A673 (cell line): ENCODE data around the gene ACAT2. TPM values are rescaled to one million over a fixed set of nuclear protein-coding genes. Genes with fewer than 3 reads are reported as not detected.
A peak's percentile ranks its signal among the peaks of the same experiment; 100 is the strongest.

Source experiments
- BruUV-seq: library from RNA; stranded (reverse); fragments of 400-500 nt; replicated peaks from 2 replicates; lab custom pipeline; 2021; lab: Mats Ljungman, UMichigan
- CTCF ChIA-PET: fragments of 300-600 bp; sonication (Branson Sonifier 250); formaldehyde crosslinking; loops from one replicate; lab custom pipeline; 2022; ENCODE audit warnings: antibody characterized with exemption; lab: Charles Lee
- POLR2A ChIA-PET: fragments of 300-600 bp; sonication (Branson Sonifier 250); formaldehyde crosslinking; loops from one replicate; lab custom pipeline; 2022; ENCODE audit warnings: antibody characterized with exemption; ENCODE audit not compliant: low non-redundant PET; lab: Charles Lee
- DNase-seq: peaks from one replicate; pipeline ENCODE4 v3.0.0-alpha.2; 2015; ENCODE audit warnings: low spot score
- H3K27ac ChIP-seq: fragments of 200-600 bp; sonication (generic); 2 replicates; pipeline ENCODE4 v1.5.1; 2016; ENCODE audit warnings: mixed run types, low read depth, mild to moderate bottlenecking, mixed read lengths, antibody characterized with exemption, low read length; ENCODE audit not compliant: poor library complexity, severe bottlenecking
- H3K27me3 ChIP-seq: fragments of 200-600 bp; sonication (generic); replicated peaks from 2 replicates; pipeline ENCODE4 v1.6.1; 2017; ENCODE audit warnings: mixed run types, low read depth, mild to moderate bottlenecking, mixed read lengths, antibody characterized with exemption, low read length; ENCODE audit not compliant: insufficient read depth, poor library complexity
- H3K36me3 ChIP-seq: fragments of 200-600 bp; sonication (generic); 2 replicates; pipeline ENCODE4 v1.6.1; 2016; ENCODE audit warnings: mixed run types, mild to moderate bottlenecking, mixed read lengths, antibody characterized with exemption, low read length; ENCODE audit not compliant: insufficient read depth, poor library complexity, severe bottlenecking
- H3K4me1 ChIP-seq: fragments of 200-600 bp; sonication (generic); 2 replicates; pipeline ENCODE4 v1.6.1; 2017; ENCODE audit warnings: mixed run types, mild to moderate bottlenecking, mixed read lengths, antibody characterized with exemption, low read length; ENCODE audit not compliant: insufficient read depth, poor library complexity, severe bottlenecking
- H3K4me3 ChIP-seq: fragments of 200-600 bp; sonication (generic); 2 replicates; pipeline ENCODE4 v1.5.1; 2016; ENCODE audit warnings: low read depth, mixed run types, mild to moderate bottlenecking, mixed read lengths, low read length; ENCODE audit not compliant: poor library complexity, severe bottlenecking
- H3K9me3 ChIP-seq: fragments of 200-600 bp; sonication (generic); 2 replicates; pipeline ENCODE4 v1.6.1; 2016; ENCODE audit warnings: mixed run types, low read depth, mild to moderate bottlenecking, mixed read lengths, antibody characterized with exemption, low read length; ENCODE audit not compliant: poor library complexity, severe bottlenecking
- EZH2 ChIP-seq: fragments of 200-600 bp; sonication (generic); IDR thresholded peaks from 2 replicates; pipeline ENCODE4 v1.6.1; 2017; ENCODE audit warnings: borderline replicate concordance, low read depth, mild to moderate bottlenecking, mixed read lengths, antibody characterized with exemption, low read length; ENCODE audit not compliant: poor library complexity, severe bottlenecking
- intact Hi-C: fragments of 100-400 bp; cut with micrococcal nuclease; formaldehyde crosslinking; loops from one replicate; pipeline ENCODE4 v1.10.0; 2022; ENCODE audit not compliant: unreplicated experiment
- total RNA-seq: library from RNA; stranded (reverse); gene quantifications from 2 replicates; pipeline ENCODE4 v1.2.3, GENCODE V29; 2021
- TF ChIP-seq, protein P1 (sequence below): fragments of 300-800, 200-600 bp; sonication (generic); conservative IDR thresholded peaks from 2 replicates; pipeline ENCODE4 v1.5.1; 2017; ENCODE audit warnings: low read depth, mild to moderate bottlenecking, antibody characterized with exemption, low read length, moderate library complexity, mixed read lengths

The ACAT2 gene
- total RNA-seq, 1 experiment from 2014 or later: 250 TPM

DNA sequence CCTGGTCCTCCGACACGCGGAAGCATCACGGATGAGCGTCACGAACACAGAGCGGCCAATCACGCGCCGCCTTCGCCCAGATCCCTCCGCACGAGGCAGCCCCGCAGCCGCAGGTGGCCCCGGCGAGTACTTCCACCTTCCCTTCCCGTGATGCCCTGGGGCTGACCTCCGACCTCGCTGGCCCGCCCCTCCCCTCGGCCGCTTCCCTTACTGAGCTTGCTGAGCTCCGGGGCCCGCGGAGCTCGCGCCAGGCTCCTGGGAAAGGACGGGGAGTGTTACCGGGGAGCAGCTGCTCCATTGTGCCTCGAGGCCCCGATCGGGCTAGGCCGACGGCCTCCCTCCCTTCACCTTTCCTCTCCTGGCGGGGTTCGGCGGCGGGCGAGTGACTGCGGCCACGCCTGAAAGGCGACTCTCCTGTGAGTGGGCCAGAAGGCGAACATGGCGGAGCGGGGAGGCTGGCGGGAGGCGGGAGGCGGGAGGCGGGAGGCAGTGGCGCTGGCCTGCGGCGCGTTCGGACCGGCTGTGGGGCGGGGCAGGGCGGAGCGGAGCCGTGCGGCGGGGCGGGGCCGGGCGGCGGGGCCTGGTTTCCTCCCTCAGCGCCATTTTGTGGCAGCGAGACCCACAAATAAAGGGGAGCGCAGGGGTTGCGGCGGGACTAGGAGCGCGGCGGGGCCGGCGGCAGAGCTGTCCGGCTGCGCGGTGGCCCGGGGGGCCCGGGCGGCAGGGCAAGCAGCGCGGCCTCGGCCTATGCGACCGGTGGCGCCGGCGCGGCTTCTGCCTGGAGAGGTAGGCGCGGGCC, 34.7 kb upstream of the ACAT2 start, which contains the start of gene WTAP:
WTAP (plus strand) TSS at position 589 of the 799 bp plus-strand sequence. CDS start 8,760 bp downstream, outside the sequence.
- H3K27me3 ChIP-seq: no peaks in the 10 kb centered on the region
- peaks cover 7% of the 10 kb centered on the region for H3K4me1 ChIP-seq
- H3K36me3 ChIP-seq: peaks cover 13% of the 10 kb centered on the region
- no peak for TF ChIP-seq EZH2
- TF ChIP-seq, protein P1, sequence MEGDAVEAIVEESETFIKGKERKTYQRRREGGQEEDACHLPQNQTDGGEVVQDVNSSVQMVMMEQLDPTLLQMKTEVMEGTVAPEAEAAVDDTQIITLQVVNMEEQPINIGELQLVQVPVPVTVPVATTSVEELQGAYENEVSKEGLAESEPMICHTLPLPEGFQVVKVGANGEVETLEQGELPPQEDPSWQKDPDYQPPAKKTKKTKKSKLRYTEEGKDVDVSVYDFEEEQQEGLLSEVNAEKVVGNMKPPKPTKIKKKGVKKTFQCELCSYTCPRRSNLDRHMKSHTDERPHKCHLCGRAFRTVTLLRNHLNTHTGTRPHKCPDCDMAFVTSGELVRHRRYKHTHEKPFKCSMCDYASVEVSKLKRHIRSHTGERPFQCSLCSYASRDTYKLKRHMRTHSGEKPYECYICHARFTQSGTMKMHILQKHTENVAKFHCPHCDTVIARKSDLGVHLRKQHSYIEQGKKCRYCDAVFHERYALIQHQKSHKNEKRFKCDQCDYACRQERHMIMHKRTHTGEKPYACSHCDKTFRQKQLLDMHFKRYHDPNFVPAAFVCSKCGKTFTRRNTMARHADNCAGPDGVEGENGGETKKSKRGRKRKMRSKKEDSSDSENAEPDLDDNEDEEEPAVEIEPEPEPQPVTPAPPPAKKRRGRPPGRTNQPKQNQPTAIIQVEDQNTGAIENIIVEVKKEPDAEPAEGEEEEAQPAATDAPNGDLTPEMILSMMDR: no peak
- H3K4me3 ChIP-seq: peak within 1 kb of the TSS; percentile 93
- POLR2A ChIA-PET: interaction anchor here (0.6 kb wide), 3 partner anchors 31 to 1122 kb away, joined by 4 to 5 read pairs (median 4); no protein-coding TSS in a partner anchor
- BruUV-seq: no TSS peak
- peak within 1 kb of the TSS; percentile 99 for H3K27ac ChIP-seq
- CTCF ChIA-PET: interaction anchor here (0.6 kb wide), 3 partner anchors 20 to 1727 kb away, joined by 3 to 5 read pairs (median 3); no protein-coding TSS in a partner anchor
- no peaks in the 10 kb centered on the region for H3K9me3 ChIP-seq
- peak; percentile 97 for DNase-seq
- intact Hi-C loops: loop anchor here (1.0 to 5.0 kb wide), 2 partner anchors 35 to 62 kb away; partner anchors contain the start of genes SOD2 and TCP1

DNA sequence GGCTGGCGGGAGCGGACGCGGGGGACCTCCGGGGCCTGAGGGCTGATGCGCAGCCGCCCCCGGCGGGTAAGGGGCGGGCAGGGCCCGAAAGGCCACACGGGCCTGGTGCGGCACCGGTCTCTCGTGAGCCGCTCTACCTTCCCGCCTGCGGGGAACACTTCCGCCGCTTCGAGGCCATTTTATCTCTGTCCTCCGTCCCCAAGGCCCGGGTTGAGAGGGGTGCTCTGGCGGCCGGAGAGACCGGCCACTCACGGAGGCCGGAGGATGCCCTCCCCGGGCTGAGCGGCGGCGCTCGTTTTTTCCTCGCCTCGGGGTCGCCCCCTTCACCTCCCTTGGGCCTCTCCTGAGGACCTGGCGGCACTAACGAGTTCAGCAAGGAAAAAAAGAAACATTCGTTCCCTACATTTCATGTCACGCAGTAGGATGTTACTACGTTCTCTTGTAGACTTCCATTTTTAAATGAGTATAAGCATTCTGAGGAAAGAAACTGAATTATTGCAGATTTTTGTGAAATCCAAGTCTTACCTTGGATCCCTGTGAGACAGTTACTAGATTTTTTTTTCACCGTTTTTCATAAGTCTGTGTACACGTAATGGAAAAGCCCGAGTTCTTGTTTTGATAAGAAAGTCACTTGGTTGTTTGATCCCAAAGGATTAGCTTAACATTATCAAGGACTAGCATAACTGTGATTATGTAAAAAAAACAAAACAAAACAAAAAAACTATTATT, 34.0 kb upstream of the ACAT2 start:
- peak; percentile 38 for DNase-seq
- Histone ChIP-seq H3K36me3 (peaks cover 13% of the 10 kb centered on the region), H3K4me3 (peak overlapping the region; percentile 93), H3K27ac (peak overlapping the region; percentile 99), H3K27me3 (no peaks in the 10 kb centered on the region), H3K9me3 (no peaks in the 10 kb centered on the region), H3K4me1 (peaks cover 7% of the 10 kb centered on the region)
- ChIA-PET CTCF (interaction anchor here (0.6 kb wide), 1 partner anchor 11 kb away, joined by 4 read pairs; no protein-coding TSS in a partner anchor), POLR2A (interaction anchor here (0.7 kb wide), 1 partner anchor 10 kb away, joined by 3 read pairs; no protein-coding TSS in a partner anchor)
- BruUV-seq: no TSS peak
- no peak for TF ChIP-seq EZH2
- TF ChIP-seq, protein P1: no peak
- intact Hi-C loops: loop anchor here (1.0 to 5.0 kb wide), 2 partner anchors 36 to 61 kb away; partner anchors contain the start of genes SOD2 and TCP1

DNA sequence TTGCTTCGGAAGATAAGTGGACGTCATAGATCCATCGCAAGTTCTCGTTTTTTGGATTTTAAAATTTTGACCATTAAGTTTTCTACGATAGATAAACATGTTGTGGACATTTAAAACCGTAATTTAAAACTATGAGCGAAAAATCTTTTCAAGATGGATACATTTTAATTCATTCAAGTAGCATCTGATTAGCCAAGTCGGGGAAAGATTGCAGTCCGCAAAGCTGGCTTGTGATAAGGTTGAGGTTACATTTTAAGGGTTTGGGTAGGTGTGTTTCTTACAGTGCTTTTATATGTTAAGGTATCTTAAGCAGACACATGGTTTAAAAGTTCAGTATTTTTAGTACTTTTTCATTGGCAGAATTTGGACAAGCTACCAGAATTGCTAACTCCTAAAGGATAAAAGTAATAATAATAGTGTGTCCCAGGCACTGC, 33.3 kb upstream of the ACAT2 start:
- Histone ChIP-seq H3K9me3 (no peaks in the 10 kb centered on the region), H3K27ac (peak overlapping the region; percentile 99), H3K36me3 (peaks cover 10% of the 10 kb centered on the region), H3K27me3 (no peaks in the 10 kb centered on the region), H3K4me1 (peaks cover 7% of the 10 kb centered on the region), H3K4me3 (peak overlapping the region; percentile 93)
- CTCF ChIA-PET: no interaction called here
- DNase-seq: no peak
- no peak for TF ChIP-seq EZH2
- TF ChIP-seq, protein P1: no peak
- intact Hi-C loops: loop anchor here (5.0 kb wide), 1 partner anchor 36 kb away; the partner anchor contains the start of gene SOD2
- POLR2A ChIA-PET: interaction anchor here (0.7 kb wide), 1 partner anchor 10 kb away, joined by 3 read pairs; no protein-coding TSS in a partner anchor
- no TSS peak for BruUV-seq
